ENCODE measurements around the gene DPT. TPM values are rescaled to one million over a fixed set of nuclear protein-coding genes. Genes with fewer than 3 reads are reported as not detected.
"Not testable (repeated sequence)": the region's sequence is repeated elsewhere in the genome, so short reads cannot be mapped to it uniquely, and the experiment has no call there.

Gene DPT
- total and polyA plus RNA-seq, 11 donors: 15.1 to 74.1 (median 35.0) TPM

GRCh38 chr1:168772428-168773060, 43.5 kb upstream of the DPT start:
- intact Hi-C loops (cut with DNase I): loop anchor here in 1 of 10 donors (5.0 kb wide), 3 partner anchors 55 to 335 kb away; partner anchors contain the start of gene ATP1B1
- H3K36me3 ChIP-seq: no peaks in the 10 kb centered on the region
- H3K27ac ChIP-seq: no peak overlapping the region
- no peaks in the 10 kb centered on the region for H3K9me3 ChIP-seq
- H3K4me3 ChIP-seq: no peak overlapping the region
- H3K27me3 ChIP-seq: no peaks in the 10 kb centered on the region
- DNase-seq: no peak
- peaks cover 0 to 34% (median 9%) of the 10 kb centered on the region in 12 donors for H3K4me1 ChIP-seq
- 56 to 70% (median 59%) methylated on average over 2 of the region's 2 CpGs for WGBS, 4 donors
- no peak for ATAC-seq
- no peak for TF ChIP-seq CTCF (IDR thresholded peaks at IDR 0.05)
- no peak for TF ChIP-seq POLR2A (IDR thresholded peaks at IDR 0.05)

DNA sequence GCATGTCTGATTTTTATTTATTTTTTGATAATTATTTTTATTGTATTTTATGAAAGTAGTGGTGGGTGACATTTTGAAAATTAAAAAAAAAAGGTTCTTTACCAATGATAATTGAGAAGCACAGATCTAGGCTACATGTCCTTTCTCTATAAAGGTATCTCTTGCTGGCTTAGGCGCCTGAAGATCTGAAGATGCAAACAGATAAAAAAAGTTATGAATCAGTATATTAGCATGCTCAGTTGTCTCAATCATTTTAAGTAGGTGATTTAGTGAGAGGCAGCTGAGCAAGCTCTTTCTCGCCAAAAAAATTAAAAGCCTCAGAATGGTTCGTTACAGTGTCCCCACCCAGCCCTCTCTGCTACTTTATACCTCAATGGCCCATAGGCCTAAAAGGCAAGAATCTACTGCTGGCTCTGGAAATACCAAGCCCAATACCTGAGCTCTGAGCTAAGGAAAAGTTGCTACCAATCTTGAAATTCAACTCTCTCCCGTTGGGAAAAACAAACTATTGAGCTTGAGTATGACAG, 42.2 kb upstream of the DPT start:
- ATAC-seq: no peak
- no peak for TF ChIP-seq POLR2A (IDR thresholded peaks at IDR 0.05)
- no peak for TF ChIP-seq CTCF (IDR thresholded peaks at IDR 0.05)
- Histone ChIP-seq H3K36me3 (no peaks in the 10 kb centered on the region), H3K27ac (no peak overlapping the region), H3K27me3 (no peaks in the 10 kb centered on the region), H3K4me1 (peaks cover 0 to 35% (median 9%) of the 10 kb centered on the region in 12 donors), H3K9me3 (no peaks in the 10 kb centered on the region), H3K4me3 (no peak overlapping the region)
- WGBS, 4 donors: 79 to 91% (median 90%) methylated on average over 4 of the region's 4 CpGs
- intact Hi-C loops (cut with DNase I): loop anchor here in 1 of 10 donors (5.0 kb wide), 3 partner anchors 56 to 336 kb away; partner anchors contain the start of gene ATP1B1
- DNase-seq: no peak

GRCh38 chr1:168769893-168770292, 40.9 kb upstream of the DPT start:
- not testable (repeated sequence) for H3K27ac ChIP-seq, H3K36me3 ChIP-seq, H3K9me3 ChIP-seq, H3K27me3 ChIP-seq, DNase-seq, ATAC-seq, H3K4me3 ChIP-seq
- peaks cover 0 to 34% (median 9%) of the 10 kb centered on the region in 12 donors for H3K4me1 ChIP-seq
- WGBS, 4 donors: 63 to 97% (median 82%) methylated on average over 3 of the region's 3 CpGs
- intact Hi-C loops (cut with DNase I): loop anchor here in 3 of 10 donors (5.0 kb wide), 5 partner anchors 38 to 337 kb away; partner anchors contain the start of genes ATP1B1 (in 1 of the 3) and DPT (in 1 of the 3)

DNA sequence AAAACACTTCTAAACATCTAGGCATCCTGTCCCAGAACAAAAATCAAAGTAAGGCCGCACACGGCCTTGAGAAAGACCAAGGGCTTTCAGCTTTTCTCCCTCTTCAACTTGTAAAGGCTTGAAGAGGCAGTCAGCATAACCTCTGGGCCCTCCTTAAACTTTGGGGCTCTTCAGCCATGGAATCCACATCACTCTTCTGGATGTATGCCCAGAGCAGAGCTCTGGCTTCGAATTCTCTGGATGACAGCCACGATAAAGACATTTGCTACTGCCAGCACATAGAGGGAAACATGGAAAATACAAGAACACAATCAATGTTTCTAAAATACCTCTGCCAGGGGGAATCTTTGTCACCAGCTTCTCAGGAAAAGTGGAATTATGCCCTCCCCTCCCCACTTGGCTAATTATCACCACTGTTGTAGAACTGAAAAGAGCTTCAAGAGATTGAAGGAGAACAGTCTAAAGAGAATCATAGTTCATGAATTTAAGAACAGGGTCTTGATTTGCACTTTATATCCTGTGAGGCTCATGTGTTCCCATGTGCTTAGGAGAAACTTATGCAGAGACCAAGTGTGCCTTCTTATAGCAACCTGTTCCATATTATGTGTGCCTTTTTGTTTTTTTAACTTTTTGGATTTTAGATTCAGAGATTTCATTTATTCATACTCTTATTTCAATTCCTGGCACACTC, 39.0 kb upstream of the DPT start:
- no peak for TF ChIP-seq POLR2A (IDR thresholded peaks at IDR 0.05)
- no peak for TF ChIP-seq CTCF (IDR thresholded peaks at IDR 0.05)
- ATAC-seq: peak; percentile 77 to 95 (median 90)
- Histone ChIP-seq H3K4me3 (no peak overlapping the region), H3K9me3 (no peaks in the 10 kb centered on the region), H3K27ac (peak overlapping the region in 10 of 12 donors; percentile 28 to 63 (median 46)), H3K27me3 (no peaks in the 10 kb centered on the region), H3K4me1 (peaks cover 0 to 21% (median 8%) of the 10 kb centered on the region in 12 donors), H3K36me3 (no peaks in the 10 kb centered on the region)
- intact Hi-C loops (cut with DNase I): loop anchor here in 3 of 10 donors (1.0 to 5.0 kb wide), 3 partner anchors 36 to 131 kb away; partner anchors contain the start of gene DPT (in 1 of the 3)
- 26 to 30% (median 29%) methylated on average over 4 of the region's 4 CpGs for WGBS, 4 donors
- DNase-seq: peak in 4 of 5 donors; percentile 44 to 61 (median 57)
